ENCODE measurements around the gene FLYWCH2.
"Not testable (repeated sequence)": the region's sequence is repeated elsewhere in the genome, so short reads cannot be mapped to it uniquely, and the experiment has no call there.

FLYWCH2 gene

DNA sequence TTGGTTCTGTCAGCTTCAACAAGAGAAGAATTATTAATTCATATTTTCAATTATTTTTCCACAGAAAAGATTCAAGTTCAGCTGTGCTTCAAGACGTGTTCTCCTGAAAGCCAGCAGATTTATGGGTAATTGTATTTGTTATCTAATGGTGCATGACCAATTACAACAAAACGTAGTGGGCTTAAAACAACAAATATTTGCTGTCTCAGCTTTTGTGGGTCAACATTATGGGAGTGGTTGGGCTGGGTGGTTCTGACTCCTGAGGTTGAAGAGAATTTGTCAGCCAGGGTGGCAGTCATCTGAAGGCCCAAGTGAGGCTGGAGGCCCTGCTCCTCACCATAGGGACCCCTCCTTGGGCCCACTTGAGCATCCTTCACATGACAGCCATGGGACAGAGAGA is 57.0 kb downstream of the FLYWCH2 start:
- DNase-seq (ENCODE audit: low spot score): no peak
- TF ChIP-seq, protein P1, sequence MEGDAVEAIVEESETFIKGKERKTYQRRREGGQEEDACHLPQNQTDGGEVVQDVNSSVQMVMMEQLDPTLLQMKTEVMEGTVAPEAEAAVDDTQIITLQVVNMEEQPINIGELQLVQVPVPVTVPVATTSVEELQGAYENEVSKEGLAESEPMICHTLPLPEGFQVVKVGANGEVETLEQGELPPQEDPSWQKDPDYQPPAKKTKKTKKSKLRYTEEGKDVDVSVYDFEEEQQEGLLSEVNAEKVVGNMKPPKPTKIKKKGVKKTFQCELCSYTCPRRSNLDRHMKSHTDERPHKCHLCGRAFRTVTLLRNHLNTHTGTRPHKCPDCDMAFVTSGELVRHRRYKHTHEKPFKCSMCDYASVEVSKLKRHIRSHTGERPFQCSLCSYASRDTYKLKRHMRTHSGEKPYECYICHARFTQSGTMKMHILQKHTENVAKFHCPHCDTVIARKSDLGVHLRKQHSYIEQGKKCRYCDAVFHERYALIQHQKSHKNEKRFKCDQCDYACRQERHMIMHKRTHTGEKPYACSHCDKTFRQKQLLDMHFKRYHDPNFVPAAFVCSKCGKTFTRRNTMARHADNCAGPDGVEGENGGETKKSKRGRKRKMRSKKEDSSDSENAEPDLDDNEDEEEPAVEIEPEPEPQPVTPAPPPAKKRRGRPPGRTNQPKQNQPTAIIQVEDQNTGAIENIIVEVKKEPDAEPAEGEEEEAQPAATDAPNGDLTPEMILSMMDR (conservative IDR thresholded peaks at IDR 0.05; ENCODE audit: low read depth): no peak
- ChIA-PET POLR2A (ENCODE audit: low non-redundant PET) (no interaction called here), CTCF (interaction anchor here (0.9 to 2.0 kb wide), 2 partner anchors 13 to 50 kb away, joined by 4 to 7 read pairs; no protein-coding TSS in a partner anchor)
- no peak overlapping the region for H3K27ac ChIP-seq

DNA sequence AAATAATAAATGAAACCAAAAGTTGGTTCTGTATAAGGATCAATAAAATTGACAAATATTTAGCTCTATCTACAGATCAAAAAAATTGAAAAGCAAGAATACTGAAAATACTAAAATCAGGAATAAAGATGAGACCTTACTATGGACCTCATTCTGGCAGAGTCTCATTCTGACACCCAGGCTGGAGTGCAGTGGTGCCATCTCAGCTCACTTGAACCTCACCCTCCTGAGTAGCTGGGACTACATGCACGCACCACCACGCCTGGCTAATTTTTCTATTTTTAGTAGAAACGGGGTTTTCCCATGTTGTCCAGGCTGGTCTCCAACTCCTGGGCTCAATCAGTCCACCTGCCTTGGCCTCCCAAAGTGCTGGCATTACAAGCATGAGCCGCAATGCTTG is 59.0 kb downstream of the FLYWCH2 start:
- no peak for DNase-seq (ENCODE audit: low spot score)
- ChIA-PET CTCF (interaction anchor here (0.8 to 3.2 kb wide), 2 partner anchors 10 to 15 kb away, joined by 4 to 13 read pairs; no protein-coding TSS in a partner anchor), POLR2A (ENCODE audit: low non-redundant PET) (no interaction called here)
- TF ChIP-seq, protein P1 (conservative IDR thresholded peaks at IDR 0.05; ENCODE audit: low read depth): no peak
- H3K27ac ChIP-seq: no peak overlapping the region

DNA sequence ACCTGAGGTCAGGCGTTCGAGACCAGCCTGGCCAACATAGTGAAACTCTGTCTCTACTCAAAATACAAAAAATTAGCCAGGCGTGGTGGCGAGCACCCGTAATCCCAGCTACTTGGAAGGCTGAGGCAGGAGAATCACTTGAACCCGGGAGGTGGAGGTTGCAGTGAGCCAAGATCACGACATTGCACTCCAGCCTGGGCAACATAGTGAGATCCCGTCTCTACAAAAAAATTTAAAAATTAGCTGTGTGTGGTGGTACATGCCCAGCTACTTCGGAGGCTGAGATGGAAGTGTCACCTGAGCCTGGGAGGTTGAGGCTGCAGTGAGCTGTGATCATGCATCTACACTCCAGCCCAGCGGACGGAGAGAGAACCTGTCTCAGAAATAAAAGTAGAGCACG is 60.7 kb downstream of the FLYWCH2 start:
- CTCF ChIA-PET: interaction anchor here (0.6 to 3.2 kb wide), 2 partner anchors 17 to 68 kb away, joined by 4 to 13 read pairs; no protein-coding TSS in a partner anchor
- POLR2A ChIA-PET (ENCODE audit: low non-redundant PET); H3K27ac ChIP-seq; DNase-seq (ENCODE audit: low spot score): not testable (repeated sequence)

DNA sequence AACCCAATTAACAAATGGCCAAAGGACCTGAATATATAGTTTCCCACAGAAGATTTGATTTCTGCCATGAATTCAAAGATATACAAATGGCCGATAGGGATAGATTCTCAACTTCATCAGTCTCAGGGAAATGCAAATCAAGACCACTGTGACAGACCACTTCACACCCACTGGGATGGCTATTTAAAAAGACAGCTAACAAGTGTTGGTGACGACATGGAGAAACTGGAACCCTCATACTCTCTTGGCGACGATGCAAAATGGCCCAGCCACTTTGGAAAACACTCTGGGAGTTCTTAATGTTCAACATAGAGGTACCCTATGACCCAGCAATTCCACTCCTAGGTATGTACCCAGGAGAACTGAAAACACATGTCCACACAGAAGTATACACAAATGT is 63.6 kb downstream of the FLYWCH2 start:
- ChIA-PET POLR2A (ENCODE audit: low non-redundant PET) (no interaction called here), CTCF (interaction anchor here (0.5 kb wide), 1 partner anchor 8 kb away, joined by 4 read pairs; no protein-coding TSS in a partner anchor)
- TF ChIP-seq, protein P1 (conservative IDR thresholded peaks at IDR 0.05; ENCODE audit: low read depth): no peak
- DNase-seq (ENCODE audit: low spot score): no peak
- H3K27ac ChIP-seq: no peak overlapping the region

Data from RWPE1 (cell line).